ENCODE results near the gene ZNF674.
"Not testable (repeated sequence)": the region's sequence is repeated elsewhere in the genome, so short reads cannot be mapped to it uniquely, and the experiment has no call there.

The ZNF674 gene

GRCh38 chrX:46571423-46572339, 26.5 kb upstream of the ZNF674 start:
- in situ Hi-C loops (cut with HindIII; ENCODE audit: low sequenced_read_pairs), result no loop called here

- in situ Hi-C loops (cut with HindIII; ENCODE audit: low sequenced_read_pairs), result loop anchor here (5.0 kb wide), 1 partner anchor 33 kb away; no protein-coding TSS in a partner anchor
Measured at GRCh38 chrX:46569621-46570020, 24.4 kb upstream of the ZNF674 start.

GRCh38 chrX:46567388-46567787, 22.2 kb upstream of the ZNF674 start:
- in situ Hi-C loops (cut with HindIII; ENCODE audit: low sequenced_read_pairs), result loop anchor here (5.0 kb wide), 1 partner anchor 35 kb away; no protein-coding TSS in a partner anchor

- in situ Hi-C loops (cut with HindIII; ENCODE audit: low sequenced_read_pairs), result no loop called here
Measured at GRCh38 chrX:46561824-46562657, 16.8 kb upstream of the ZNF674 start.

- in situ Hi-C loops (cut with HindIII; ENCODE audit: low sequenced_read_pairs), result no loop called here
Measured at GRCh38 chrX:46559062-46559461, 13.8 kb upstream of the ZNF674 start.

GRCh38 chrX:46554942-46555341, 9.7 kb upstream of the ZNF674 start:
- in situ Hi-C loops (cut with HindIII; ENCODE audit: low sequenced_read_pairs), result no loop called here

- in situ Hi-C loops (cut with HindIII; ENCODE audit: low sequenced_read_pairs), result no loop called here
Measured at GRCh38 chrX:46553935-46554334, 8.7 kb upstream of the ZNF674 start.

GRCh38 chrX:46551494-46552128, 6.4 kb upstream of the ZNF674 start:
- in situ Hi-C loops (cut with HindIII; ENCODE audit: low sequenced_read_pairs), result no loop called here

- in situ Hi-C loops (cut with HindIII; ENCODE audit: low sequenced_read_pairs), result no loop called here
Measured at GRCh38 chrX:46549914-46550313, 4.7 kb upstream of the ZNF674 start.

GRCh38 chrX:46547857-46548256, 2.6 kb upstream of the ZNF674 start:
- in situ Hi-C loops (cut with HindIII; ENCODE audit: low sequenced_read_pairs), result no loop called here

- in situ Hi-C loops (cut with HindIII; ENCODE audit: low sequenced_read_pairs), result not testable (repeated sequence)
Measured at GRCh38 chrX:46544527-46544926, 694 bp downstream of the ZNF674 start.

GRCh38 chrX:46543441-46543840, 1.8 kb downstream of the ZNF674 start:
- in situ Hi-C loops (cut with HindIII; ENCODE audit: low sequenced_read_pairs), result no loop called here

- in situ Hi-C loops (cut with HindIII; ENCODE audit: low sequenced_read_pairs), result no loop called here
Measured at GRCh38 chrX:46531442-46531841, 13.8 kb downstream of the ZNF674 start.

GRCh38 chrX:46530404-46530908, 14.8 kb downstream of the ZNF674 start:
- in situ Hi-C loops (cut with HindIII; ENCODE audit: low sequenced_read_pairs), result not testable (repeated sequence)

GRCh38 chrX:46529740-46530403, 15.3 kb downstream of the ZNF674 start:
- in situ Hi-C loops (cut with HindIII; ENCODE audit: low sequenced_read_pairs), result not testable (repeated sequence)

- in situ Hi-C loops (cut with HindIII; ENCODE audit: low sequenced_read_pairs), result not testable (repeated sequence)
Measured at GRCh38 chrX:46528640-46529039, 16.6 kb downstream of the ZNF674 start.

GRCh38 chrX:46506076-46506475, 39.1 kb downstream of the ZNF674 start:
- in situ Hi-C loops (cut with HindIII; ENCODE audit: low sequenced_read_pairs), result no loop called here

- in situ Hi-C loops (cut with HindIII; ENCODE audit: low sequenced_read_pairs), result no loop called here
Measured at GRCh38 chrX:46502848-46503247, 42.4 kb downstream of the ZNF674 start.

- in situ Hi-C loops (cut with HindIII; ENCODE audit: low sequenced_read_pairs), result no loop called here
Measured at GRCh38 chrX:46500054-46500453, 45.2 kb downstream of the ZNF674 start.

- in situ Hi-C loops (cut with HindIII; ENCODE audit: low sequenced_read_pairs), result no loop called here
Measured at GRCh38 chrX:46488712-46489111, 56.5 kb downstream of the ZNF674 start.
